Fibroblast of upper back skin (primary cell): Measurements from ENCODE around the gene SGPP1.
"Not testable (repeated sequence)": the region's sequence is repeated elsewhere in the genome, so short reads cannot be mapped to it uniquely, and the experiment has no call there.

Experiments
- DNase-seq: peaks from one replicate; pipeline ENCODE4 v3.0.0-alpha.2; 2013

SGPP1 gene

GRCh38 chr14:63725786-63726460 is 1.9 kb downstream of the SGPP1 start:
- DNase-seq = no peak

DNA sequence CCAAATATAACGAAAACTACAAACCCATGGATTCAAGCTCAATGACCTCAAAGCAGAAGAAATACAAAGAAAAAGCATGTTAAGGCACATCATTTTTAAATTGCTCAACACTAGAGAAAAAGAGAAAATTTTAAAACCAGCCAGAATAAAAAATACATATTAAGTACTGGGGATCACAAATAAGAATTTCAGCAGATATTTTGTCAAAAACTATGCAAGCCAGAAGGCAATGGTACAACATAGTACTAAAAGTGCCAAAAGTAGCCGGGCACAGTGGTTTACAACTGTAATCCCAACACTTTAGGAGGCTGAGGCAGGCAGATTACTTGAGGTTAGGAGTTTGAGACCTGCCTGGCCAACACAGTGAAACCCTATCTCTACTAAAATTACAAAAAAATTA is 10.2 kb downstream of the SGPP1 start:
- DNase-seq = peak; percentile 15

GRCh38 chr14:63715360-63715759 is 12.5 kb downstream of the SGPP1 start:
- DNase-seq = no peak

- peak; percentile 45 for DNase-seq
These were observed 14.1 kb downstream of the SGPP1 start for GRCh38 chr14:63713764-63714163.

- no peak for DNase-seq
These were observed 14.8 kb downstream of the SGPP1 start for GRCh38 chr14:63713058-63713457.

DNA sequence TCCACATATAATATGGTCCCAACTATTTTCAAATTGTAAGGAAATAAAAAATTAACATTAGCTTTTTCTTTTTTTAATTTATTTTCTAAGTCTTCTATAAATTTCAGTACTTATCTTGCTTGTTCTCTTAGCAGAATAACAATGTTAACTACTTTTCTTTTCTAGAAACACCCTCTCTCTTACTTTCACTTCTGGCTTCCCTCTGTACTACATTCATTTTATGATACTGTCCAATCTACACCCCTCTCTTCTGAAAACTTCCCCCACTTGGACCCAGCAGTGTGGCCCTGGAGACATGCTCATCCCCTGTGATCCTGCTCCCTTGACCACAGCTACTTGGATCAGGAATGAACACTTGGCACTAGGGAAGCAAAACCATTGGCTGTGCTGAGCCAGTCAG is 15.7 kb downstream of the SGPP1 start:
- no peak for DNase-seq

GRCh38 chr14:63710497-63710896 is 17.4 kb downstream of the SGPP1 start:
- DNase-seq = no peak

- DNase-seq = no peak
These were observed 18.3 kb downstream of the SGPP1 start for GRCh38 chr14:63709589-63709988.

GRCh38 chr14:63707216-63707615 is 20.6 kb downstream of the SGPP1 start:
- no peak for DNase-seq

- no peak for DNase-seq
These were observed 22.2 kb downstream of the SGPP1 start for GRCh38 chr14:63705561-63706070.

GRCh38 chr14:63702530-63702929 is 25.3 kb downstream of the SGPP1 start:
- not testable (repeated sequence) for DNase-seq

GRCh38 chr14:63701606-63702299 is 26.1 kb downstream of the SGPP1 start:
- DNase-seq = no peak

DNA sequence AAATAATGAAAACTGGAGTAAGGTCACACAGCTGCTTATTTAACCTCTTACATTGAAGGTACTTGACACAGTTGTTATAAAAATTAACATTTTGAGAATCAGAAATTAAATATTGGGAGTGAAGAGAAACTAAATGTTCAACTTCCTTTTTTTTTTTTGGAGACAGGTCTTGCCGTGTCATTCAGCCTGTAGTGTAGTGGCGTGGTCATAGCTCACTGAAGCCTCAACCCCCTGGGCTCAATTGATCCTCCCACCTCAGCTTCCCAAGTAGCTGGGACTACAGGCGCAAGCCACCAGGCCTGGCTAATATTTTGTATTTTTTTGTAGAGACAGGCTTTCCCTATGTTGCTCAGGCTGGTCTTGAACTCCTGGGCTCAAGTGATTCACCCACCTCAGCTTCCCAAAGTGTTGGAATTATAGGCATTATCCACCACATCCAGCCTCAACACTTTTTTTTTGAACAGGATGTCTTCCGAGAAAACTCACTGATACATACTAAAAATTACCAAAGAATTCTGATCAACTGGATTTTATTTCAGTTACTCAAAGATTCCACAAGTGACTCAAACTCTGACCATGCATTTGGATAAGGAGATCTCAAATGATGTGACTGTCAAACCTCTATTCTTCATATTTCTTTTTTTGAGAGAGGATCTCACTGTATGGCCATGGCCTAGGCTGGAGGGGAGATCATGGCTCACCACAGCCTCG is 35.4 kb downstream of the SGPP1 start:
- DNase-seq = peak; percentile 12

- DNase-seq = no peak
These were observed 38.7 kb downstream of the SGPP1 start for GRCh38 chr14:63689132-63689531.

DNA sequence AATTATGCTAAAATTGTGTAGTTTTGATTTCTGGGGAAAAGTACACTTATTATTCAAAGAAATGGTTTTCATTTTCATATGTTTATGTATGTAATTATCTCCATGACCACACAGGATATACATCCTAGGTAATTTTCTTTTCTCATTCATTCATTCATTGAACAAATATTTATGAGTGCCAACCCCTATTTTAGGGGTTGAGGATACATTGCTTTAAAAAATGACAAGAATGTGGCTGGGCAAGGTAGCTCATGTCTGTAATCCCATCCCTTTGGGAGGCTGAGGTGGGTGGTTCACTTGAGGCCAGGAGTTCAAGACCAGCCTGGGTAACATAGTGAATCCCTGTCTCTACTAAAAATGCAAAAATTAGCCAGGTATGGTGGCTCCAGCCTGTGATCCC is 40.9 kb downstream of the SGPP1 start:
- DNase-seq = no peak

DNA sequence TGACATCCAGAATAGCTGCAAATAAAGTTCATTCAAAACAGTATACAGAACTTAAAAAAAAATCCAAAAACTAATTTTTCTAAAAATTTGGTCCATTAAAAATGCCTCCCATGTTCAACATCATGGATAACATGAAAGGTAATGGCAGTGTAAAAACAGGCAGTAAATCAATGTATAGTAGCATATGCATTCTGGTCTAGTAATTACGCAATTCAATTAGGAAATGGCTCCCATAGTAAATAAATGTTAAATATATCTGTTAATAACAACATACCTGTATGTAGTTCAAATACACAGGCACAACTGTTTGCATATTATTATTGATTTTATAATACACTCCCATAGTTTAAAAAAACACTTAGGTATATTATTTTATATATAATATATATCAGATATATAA is 42.5 kb downstream of the SGPP1 start:
- DNase-seq = no peak

DNA sequence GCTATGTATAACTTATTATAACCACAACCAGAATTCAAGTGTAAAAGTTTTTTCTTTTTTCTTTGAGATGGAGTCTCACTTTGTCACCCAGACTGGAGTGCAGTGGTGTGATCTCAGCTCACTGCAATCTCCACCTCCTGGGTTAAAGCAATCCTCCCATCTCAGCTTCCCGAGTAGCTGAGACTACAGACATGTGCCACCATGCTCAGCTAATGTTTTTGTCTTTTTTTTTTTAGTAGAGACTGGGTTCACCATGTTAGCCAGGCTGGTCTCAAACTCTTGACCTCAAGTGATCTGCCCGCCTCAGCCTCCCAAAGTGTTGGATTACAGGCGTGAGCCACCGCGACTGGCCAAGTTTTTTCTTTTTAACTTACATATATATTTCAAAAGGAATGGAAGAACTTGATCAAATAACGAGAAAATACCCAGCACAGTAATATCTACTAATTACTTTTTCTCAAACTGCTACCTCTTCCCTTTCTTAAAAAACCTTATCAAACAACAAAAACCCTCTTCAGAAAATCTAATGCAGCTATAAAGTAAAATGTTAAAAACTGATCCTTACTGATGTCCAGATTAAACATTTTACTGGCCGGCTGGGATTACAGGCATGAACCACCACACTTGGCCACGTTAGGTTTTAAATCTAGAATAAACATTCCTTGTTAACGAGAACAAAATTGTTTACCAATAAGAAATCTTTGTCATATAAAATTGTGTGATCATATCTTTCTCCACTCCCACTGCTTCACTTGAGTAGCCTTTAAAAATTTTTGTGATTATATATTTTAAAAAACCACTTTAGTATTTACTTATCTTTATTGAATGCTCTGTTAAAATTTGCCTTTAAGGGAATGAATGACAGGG is 44.9 kb downstream of the SGPP1 start:
- no peak for DNase-seq

DNA sequence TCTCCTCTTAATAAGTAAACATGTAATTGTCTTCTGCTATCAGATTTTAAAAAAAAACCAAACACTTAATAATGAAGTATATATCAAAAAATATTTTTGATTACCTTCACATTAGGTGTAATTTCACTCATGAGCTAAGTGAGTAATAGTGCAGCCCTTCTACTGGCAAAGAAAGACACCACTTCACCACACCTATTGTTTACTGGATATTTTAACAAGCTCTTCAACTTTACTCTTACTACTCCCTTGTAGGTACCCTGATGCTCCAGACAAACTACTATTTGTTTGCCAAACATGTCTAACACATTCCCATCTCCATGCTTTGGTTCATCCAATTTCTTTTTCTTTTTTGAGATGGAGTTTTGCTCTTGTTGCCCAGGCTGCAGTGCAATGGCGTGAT is 49.3 kb downstream of the SGPP1 start:
- no peak for DNase-seq

GRCh38 chr14:63677891-63678379 is 49.9 kb downstream of the SGPP1 start:
- peak; percentile 19 for DNase-seq

DNA sequence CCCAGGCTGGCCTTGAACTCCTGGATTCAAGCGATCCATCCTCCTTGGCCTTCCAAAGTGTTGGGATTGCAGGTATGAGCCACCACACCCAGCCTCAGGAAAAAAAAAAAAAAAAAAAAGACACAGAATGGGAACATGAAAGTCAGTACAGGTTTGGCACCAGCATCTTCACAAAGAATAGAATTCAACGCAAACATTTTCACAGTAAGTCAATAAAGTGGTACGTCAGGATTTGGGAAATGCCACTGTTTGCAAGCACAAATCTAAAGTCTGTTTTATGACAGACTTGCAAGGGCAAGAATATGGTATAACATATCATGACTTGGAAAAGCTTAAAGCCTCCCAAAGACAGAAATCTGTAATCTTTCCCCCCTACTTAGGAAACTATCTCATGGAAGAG is 51.2 kb downstream of the SGPP1 start:
- DNase-seq = no peak

DNA sequence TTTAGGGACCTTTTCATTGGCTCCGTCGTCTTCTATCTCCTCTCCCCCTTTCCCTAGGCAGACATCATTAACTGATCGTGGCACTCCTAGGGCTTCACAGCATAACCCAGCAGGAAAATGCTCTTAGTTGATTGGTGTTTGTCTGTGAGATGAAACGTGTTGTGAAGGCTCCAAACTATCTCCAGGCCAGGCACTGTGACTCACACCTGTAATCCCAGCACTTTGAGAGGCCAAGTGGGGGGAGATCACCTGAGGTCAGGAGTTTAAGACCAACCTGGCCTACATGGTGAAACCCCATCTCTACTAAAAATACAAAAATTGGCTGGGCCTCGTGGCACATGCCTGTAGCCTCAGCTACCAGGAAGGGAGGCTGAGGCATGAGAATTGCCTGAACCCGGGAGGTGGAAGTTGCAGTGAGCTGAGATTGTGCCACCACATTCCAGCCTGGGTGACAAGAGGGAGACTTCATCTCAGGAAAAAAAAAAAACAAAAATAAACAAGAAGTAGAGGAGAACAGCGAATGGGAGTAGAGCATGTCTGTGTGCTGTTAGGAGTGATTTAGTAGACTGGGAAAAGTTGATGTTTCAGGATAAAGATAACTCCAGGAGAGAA is 53.9 kb downstream of the SGPP1 start:
- DNase-seq = no peak

DNA sequence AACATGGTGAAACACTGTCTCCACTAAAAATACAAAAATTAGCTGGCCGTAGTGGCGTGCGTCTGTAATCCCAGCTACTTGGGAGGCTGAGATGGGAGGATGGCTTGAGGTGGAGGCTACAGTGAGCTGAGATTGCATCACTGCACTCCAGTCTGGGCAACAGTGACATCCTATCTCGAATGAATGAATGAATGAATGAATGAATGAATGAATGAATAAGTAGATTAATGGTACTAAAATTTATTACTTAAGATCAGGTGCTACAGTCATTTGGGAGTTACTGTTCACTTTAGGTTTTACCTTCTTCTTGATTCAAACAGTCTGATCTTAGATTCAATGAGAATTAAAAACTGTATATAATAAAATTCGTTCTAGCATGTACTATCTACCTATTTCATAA is 54.6 kb downstream of the SGPP1 start:
- no peak for DNase-seq
